ENCODE measurements around the gene TICRR.

TICRR gene

GRCh38 chr15:89672221-89673164 lies 97.2 kb downstream of the TICRR start:
- DNase-seq (ENCODE audit: extremely low spot score): no peak
- TF ChIP-seq ZNF384 (IDR thresholded peaks at IDR 0.05) (no peak), SP1 (IDR thresholded peaks at IDR 0.05) (no peak), ARNT (IDR thresholded peaks at IDR 0.05) (no peak), BHLHE40 (IDR thresholded peaks at IDR 0.05; ENCODE audit: borderline replicate concordance) (no peak), HDGF (IDR thresholded peaks at IDR 0.05; ENCODE audit: borderline replicate concordance) (no peak), L3MBTL2 (conservative IDR thresholded peaks at IDR 0.05) (no peak), TARDBP (IDR thresholded peaks at IDR 0.05) (no peak), FOXM1 (IDR thresholded peaks at IDR 0.05; ENCODE audit: borderline replicate concordance) (no peak), FOXK2 (IDR thresholded peaks at IDR 0.05) (no peak), ELF4 (IDR thresholded peaks at IDR 0.05) (no peak), PKNOX1 (IDR thresholded peaks at IDR 0.05) (no peak), CTBP1 (IDR thresholded peaks at IDR 0.05; ENCODE audit: borderline replicate concordance) (no peak), FOXA1 (IDR thresholded peaks at IDR 0.05) (no peak), SUZ12 (IDR thresholded peaks at IDR 0.05) (no peak), LEF1 (IDR thresholded peaks at IDR 0.05; ENCODE audit: borderline replicate concordance) (no peak), NFRKB (IDR thresholded peaks at IDR 0.05) (no peak)
- ChIA-PET POLR2A (interaction anchor here (1.0 to 1.4 kb wide), 3 partner anchors 10 to 68 kb away, joined by 3 to 4 read pairs (median 4); no protein-coding TSS in a partner anchor), CTCF (interaction anchor here (0.6 to 2.4 kb wide), 7 partner anchors 8 to 202 kb away, joined by 3 to 17 read pairs (median 6); no protein-coding TSS in a partner anchor)

- CTCF ChIA-PET: interaction anchor here (0.6 to 2.4 kb wide), 7 partner anchors 9 to 202 kb away, joined by 3 to 17 read pairs (median 6); no protein-coding TSS in a partner anchor
- DNase-seq (ENCODE audit: extremely low spot score): peak; percentile 87
- no peak for TF ChIP-seq BHLHE40 (IDR thresholded peaks at IDR 0.05; ENCODE audit: borderline replicate concordance)
- no peak for TF ChIP-seq FOXM1 (IDR thresholded peaks at IDR 0.05; ENCODE audit: borderline replicate concordance)
- no peak for TF ChIP-seq HDGF (IDR thresholded peaks at IDR 0.05; ENCODE audit: borderline replicate concordance)
- TF ChIP-seq LEF1 (IDR thresholded peaks at IDR 0.05; ENCODE audit: borderline replicate concordance): no peak
- no peak for TF ChIP-seq FOXK2 (IDR thresholded peaks at IDR 0.05)
- peak; percentile 73 for TF ChIP-seq PKNOX1 (IDR thresholded peaks at IDR 0.05)
- TF ChIP-seq FOXA1 (IDR thresholded peaks at IDR 0.05): no peak
- TF ChIP-seq SP1 (IDR thresholded peaks at IDR 0.05): no peak
- POLR2A ChIA-PET: interaction anchor here (1.0 kb wide), 2 partner anchors 10 to 67 kb away, joined by 4 read pairs; no protein-coding TSS in a partner anchor
Observed at GRCh38 chr15:89673165-89673512, 97.9 kb downstream of the TICRR start.

- no peak for TF ChIP-seq BHLHE40 (IDR thresholded peaks at IDR 0.05; ENCODE audit: borderline replicate concordance)
- TF ChIP-seq HDGF (IDR thresholded peaks at IDR 0.05; ENCODE audit: borderline replicate concordance): no peak
- no peak for TF ChIP-seq TARDBP (IDR thresholded peaks at IDR 0.05)
- no peak for TF ChIP-seq CTBP1 (IDR thresholded peaks at IDR 0.05; ENCODE audit: borderline replicate concordance)
- no peak for TF ChIP-seq L3MBTL2 (conservative IDR thresholded peaks at IDR 0.05)
- no peak for TF ChIP-seq PKNOX1 (IDR thresholded peaks at IDR 0.05)
- DNase-seq (ENCODE audit: extremely low spot score): no peak
- POLR2A ChIA-PET: interaction anchor here (0.9 to 1.0 kb wide), 2 partner anchors 8 to 11 kb away, joined by 3 read pairs; no protein-coding TSS in a partner anchor
- CTCF ChIA-PET: interaction anchor here (0.7 to 2.1 kb wide), 3 partner anchors 10 to 127 kb away, joined by 3 to 7 read pairs (median 4); no protein-coding TSS in a partner anchor
Observed at GRCh38 chr15:89674526-89674925, 99.3 kb downstream of the TICRR start.

GRCh38 chr15:89675606-89676005 lies 100.3 kb downstream of the TICRR start:
- ChIA-PET CTCF (no interaction called here), POLR2A (interaction anchor here (0.6 to 1.0 kb wide), 2 partner anchors 10 kb away, joined by 3 read pairs; no protein-coding TSS in a partner anchor)
- DNase-seq (ENCODE audit: extremely low spot score): no peak
- no peak for TF ChIP-seq SP1 (IDR thresholded peaks at IDR 0.05)
- TF ChIP-seq HDGF (IDR thresholded peaks at IDR 0.05; ENCODE audit: borderline replicate concordance): no peak
- TF ChIP-seq BHLHE40 (IDR thresholded peaks at IDR 0.05; ENCODE audit: borderline replicate concordance): no peak
- TF ChIP-seq ELF4 (IDR thresholded peaks at IDR 0.05): no peak
- TF ChIP-seq TARDBP (IDR thresholded peaks at IDR 0.05): no peak
- TF ChIP-seq ZNF384 (IDR thresholded peaks at IDR 0.05): no peak
- TF ChIP-seq FOXM1 (IDR thresholded peaks at IDR 0.05; ENCODE audit: borderline replicate concordance): no peak
- TF ChIP-seq L3MBTL2 (conservative IDR thresholded peaks at IDR 0.05): no peak
- no peak for TF ChIP-seq SUZ12 (IDR thresholded peaks at IDR 0.05)
- TF ChIP-seq ARNT (IDR thresholded peaks at IDR 0.05): no peak
- TF ChIP-seq FOXK2 (IDR thresholded peaks at IDR 0.05): no peak
- no peak for TF ChIP-seq FOXA1 (IDR thresholded peaks at IDR 0.05)
- TF ChIP-seq LEF1 (IDR thresholded peaks at IDR 0.05; ENCODE audit: borderline replicate concordance): no peak
- no peak for TF ChIP-seq NFRKB (IDR thresholded peaks at IDR 0.05)
- TF ChIP-seq CTBP1 (IDR thresholded peaks at IDR 0.05; ENCODE audit: borderline replicate concordance): no peak
- no peak for TF ChIP-seq PKNOX1 (IDR thresholded peaks at IDR 0.05)

GRCh38 chr15:89677381-89677780 lies 102.1 kb downstream of the TICRR start:
- CTCF ChIA-PET: no interaction called here
- no peak for DNase-seq (ENCODE audit: extremely low spot score)
- POLR2A ChIA-PET: interaction anchor here (0.6 kb wide), 1 partner anchor 217 kb away, joined by 3 read pairs; the partner anchor contains the start of gene AP3S2
- TF ChIP-seq TARDBP (IDR thresholded peaks at IDR 0.05) (no peak), SUZ12 (IDR thresholded peaks at IDR 0.05) (no peak), LEF1 (IDR thresholded peaks at IDR 0.05; ENCODE audit: borderline replicate concordance) (no peak), PKNOX1 (IDR thresholded peaks at IDR 0.05) (no peak), ELF4 (IDR thresholded peaks at IDR 0.05) (no peak), FOXM1 (IDR thresholded peaks at IDR 0.05; ENCODE audit: borderline replicate concordance) (no peak), SP1 (IDR thresholded peaks at IDR 0.05) (no peak), L3MBTL2 (conservative IDR thresholded peaks at IDR 0.05) (no peak), FOXA1 (IDR thresholded peaks at IDR 0.05) (no peak), FOXK2 (IDR thresholded peaks at IDR 0.05) (no peak), HDGF (IDR thresholded peaks at IDR 0.05; ENCODE audit: borderline replicate concordance) (no peak), BHLHE40 (IDR thresholded peaks at IDR 0.05; ENCODE audit: borderline replicate concordance) (no peak), ZNF384 (IDR thresholded peaks at IDR 0.05) (no peak), ARNT (IDR thresholded peaks at IDR 0.05) (no peak), NFRKB (IDR thresholded peaks at IDR 0.05) (no peak), CTBP1 (IDR thresholded peaks at IDR 0.05; ENCODE audit: borderline replicate concordance) (no peak)
